SK-N-MC (cell line): Measurements from ENCODE around the gene ACTG2.

Experiments used
- EZH2 ChIP-seq: fragments of 200-600 bp; sonication (generic); IDR thresholded peaks from one replicate; pipeline ENCODE4 v1.6.1; 2017; ENCODE audit warnings: antibody characterized with exemption
- FOXP2 ChIP-seq: optimal IDR thresholded peaks from 2 replicates; pipeline ENCODE3; 2011; ENCODE audit warnings: mild to moderate bottlenecking, moderate library complexity; ENCODE audit not compliant: insufficient read depth; ENCODE audit errors: extremely low read length, control extremely low read depth
- POLR2AphosphoS5 ChIP-seq: IDR thresholded peaks from 2 replicates; pipeline ENCODE4 v1.6.1; 2012; ENCODE audit warnings: mild to moderate bottlenecking, low read depth, low read length, borderline replicate concordance

DNA sequence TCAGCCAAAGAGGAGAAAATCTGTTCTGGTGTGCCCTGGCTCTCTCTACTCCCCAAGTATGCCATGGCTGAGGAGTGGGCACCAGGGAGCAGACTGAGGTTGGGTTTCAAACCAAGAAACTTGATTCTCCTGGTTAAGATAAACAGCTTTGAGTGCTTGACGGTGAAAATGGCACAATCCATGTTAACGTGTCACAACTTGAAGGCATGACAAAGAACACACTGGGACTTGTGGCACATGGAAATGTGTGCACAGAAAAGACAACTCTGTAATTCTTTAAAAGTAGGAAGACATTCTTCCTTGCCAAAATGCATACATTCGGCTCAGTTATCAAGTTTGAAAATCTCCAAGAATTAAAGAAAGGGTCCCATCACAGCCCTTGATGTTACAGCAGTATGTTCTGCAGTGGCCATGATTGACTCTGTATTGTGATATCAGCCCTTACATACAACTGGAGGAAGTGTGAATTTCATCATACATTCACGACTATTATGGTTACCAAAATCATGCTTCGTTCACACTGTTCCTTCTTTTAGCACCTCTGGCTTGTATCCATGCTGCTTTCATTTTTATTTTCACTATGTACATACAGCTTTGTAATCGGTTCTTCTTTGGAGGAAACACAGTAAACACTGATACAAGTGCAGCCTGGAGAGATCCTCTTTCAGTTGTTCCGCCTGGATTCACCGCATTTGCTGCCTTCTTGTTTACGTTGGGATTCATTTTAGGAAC, 15.6 kb upstream of the ACTG2 start:
- TF ChIP-seq EZH2 (no peak), POLR2AphosphoS5 (no peak), FOXP2 (no peak)
